ENCODE data around the gene BOK.

GRCh38 chr2:241566468-241566867, 7.9 kb downstream of the BOK start:
- TF ChIP-seq, protein P1, sequence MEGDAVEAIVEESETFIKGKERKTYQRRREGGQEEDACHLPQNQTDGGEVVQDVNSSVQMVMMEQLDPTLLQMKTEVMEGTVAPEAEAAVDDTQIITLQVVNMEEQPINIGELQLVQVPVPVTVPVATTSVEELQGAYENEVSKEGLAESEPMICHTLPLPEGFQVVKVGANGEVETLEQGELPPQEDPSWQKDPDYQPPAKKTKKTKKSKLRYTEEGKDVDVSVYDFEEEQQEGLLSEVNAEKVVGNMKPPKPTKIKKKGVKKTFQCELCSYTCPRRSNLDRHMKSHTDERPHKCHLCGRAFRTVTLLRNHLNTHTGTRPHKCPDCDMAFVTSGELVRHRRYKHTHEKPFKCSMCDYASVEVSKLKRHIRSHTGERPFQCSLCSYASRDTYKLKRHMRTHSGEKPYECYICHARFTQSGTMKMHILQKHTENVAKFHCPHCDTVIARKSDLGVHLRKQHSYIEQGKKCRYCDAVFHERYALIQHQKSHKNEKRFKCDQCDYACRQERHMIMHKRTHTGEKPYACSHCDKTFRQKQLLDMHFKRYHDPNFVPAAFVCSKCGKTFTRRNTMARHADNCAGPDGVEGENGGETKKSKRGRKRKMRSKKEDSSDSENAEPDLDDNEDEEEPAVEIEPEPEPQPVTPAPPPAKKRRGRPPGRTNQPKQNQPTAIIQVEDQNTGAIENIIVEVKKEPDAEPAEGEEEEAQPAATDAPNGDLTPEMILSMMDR (IDR thresholded peaks at IDR 0.05; ENCODE audit: poor library complexity, severe bottlenecking) = no peak
- no peak for TF ChIP-seq MXI1 (conservative IDR thresholded peaks at IDR 0.05; ENCODE audit: poor library complexity, severe bottlenecking)
- TF ChIP-seq EZH2 (IDR thresholded peaks at IDR 0.05; ENCODE audit: borderline replicate concordance, insufficient read depth, low read length, poor library complexity, severe bottlenecking) = no peak
- TF ChIP-seq SMC3 (conservative IDR thresholded peaks at IDR 0.05; ENCODE audit: poor library complexity) = no peak
- TF ChIP-seq POLR2AphosphoS5 (IDR thresholded peaks at IDR 0.05) = no peak
- TF ChIP-seq, protein P2, sequence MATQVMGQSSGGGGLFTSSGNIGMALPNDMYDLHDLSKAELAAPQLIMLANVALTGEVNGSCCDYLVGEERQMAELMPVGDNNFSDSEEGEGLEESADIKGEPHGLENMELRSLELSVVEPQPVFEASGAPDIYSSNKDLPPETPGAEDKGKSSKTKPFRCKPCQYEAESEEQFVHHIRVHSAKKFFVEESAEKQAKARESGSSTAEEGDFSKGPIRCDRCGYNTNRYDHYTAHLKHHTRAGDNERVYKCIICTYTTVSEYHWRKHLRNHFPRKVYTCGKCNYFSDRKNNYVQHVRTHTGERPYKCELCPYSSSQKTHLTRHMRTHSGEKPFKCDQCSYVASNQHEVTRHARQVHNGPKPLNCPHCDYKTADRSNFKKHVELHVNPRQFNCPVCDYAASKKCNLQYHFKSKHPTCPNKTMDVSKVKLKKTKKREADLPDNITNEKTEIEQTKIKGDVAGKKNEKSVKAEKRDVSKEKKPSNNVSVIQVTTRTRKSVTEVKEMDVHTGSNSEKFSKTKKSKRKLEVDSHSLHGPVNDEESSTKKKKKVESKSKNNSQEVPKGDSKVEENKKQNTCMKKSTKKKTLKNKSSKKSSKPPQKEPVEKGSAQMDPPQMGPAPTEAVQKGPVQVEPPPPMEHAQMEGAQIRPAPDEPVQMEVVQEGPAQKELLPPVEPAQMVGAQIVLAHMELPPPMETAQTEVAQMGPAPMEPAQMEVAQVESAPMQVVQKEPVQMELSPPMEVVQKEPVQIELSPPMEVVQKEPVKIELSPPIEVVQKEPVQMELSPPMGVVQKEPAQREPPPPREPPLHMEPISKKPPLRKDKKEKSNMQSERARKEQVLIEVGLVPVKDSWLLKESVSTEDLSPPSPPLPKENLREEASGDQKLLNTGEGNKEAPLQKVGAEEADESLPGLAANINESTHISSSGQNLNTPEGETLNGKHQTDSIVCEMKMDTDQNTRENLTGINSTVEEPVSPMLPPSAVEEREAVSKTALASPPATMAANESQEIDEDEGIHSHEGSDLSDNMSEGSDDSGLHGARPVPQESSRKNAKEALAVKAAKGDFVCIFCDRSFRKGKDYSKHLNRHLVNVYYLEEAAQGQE (IDR thresholded peaks at IDR 0.05; ENCODE audit: borderline replicate concordance) = no peak

Data from neural cell (in vitro differentiated cells).